ENCODE results near the gene TSKU. TPM values are rescaled to one million over a fixed set of nuclear protein-coding genes. Genes with fewer than 3 reads are reported as not detected.

TSKU gene
- total RNA-seq, 1 donor from 2014 or later: 144 TPM

- H3K4me3 ChIP-seq: no peak overlapping the region
- no peak for TF ChIP-seq POLR2AphosphoS5 (IDR thresholded peaks at IDR 0.05; ENCODE audit: insufficient read depth in 1 of 2, low read depth in 1 of 2)
- no peak for TF ChIP-seq CTCF (IDR thresholded peaks at IDR 0.05)
- no peak for TF ChIP-seq POLR2A (IDR thresholded peaks at IDR 0.05)
- peaks cover 38% of the 10 kb centered on the region for H3K4me1 ChIP-seq
- H3K27me3 ChIP-seq: no peaks in the 10 kb centered on the region
- H3K9me3 ChIP-seq: no peaks in the 10 kb centered on the region
- no peak for DNase-seq (ENCODE audit: extremely low spot score in 2 of 2)
- no peak overlapping the region for H3K27ac ChIP-seq
- H3K36me3 ChIP-seq: no peaks in the 10 kb centered on the region
- intact Hi-C loops (cut with DNase I): no loop called here
Measured at GRCh38 chr11:76836613-76837291, 53.6 kb downstream of the TSKU start.

- TF ChIP-seq POLR2A (IDR thresholded peaks at IDR 0.05) (no peak), POLR2AphosphoS5 (IDR thresholded peaks at IDR 0.05; ENCODE audit: insufficient read depth in 1 of 2, low read depth in 1 of 2) (no peak), CTCF (IDR thresholded peaks at IDR 0.05) (no peak)
- DNase-seq (ENCODE audit: extremely low spot score in 2 of 2): no peak
- peak overlapping the region; percentile 17 for H3K27ac ChIP-seq
- intact Hi-C loops (cut with DNase I): no loop called here
- H3K4me1 ChIP-seq: peaks cover 38% of the 10 kb centered on the region
- no peaks in the 10 kb centered on the region for H3K27me3 ChIP-seq
- H3K4me3 ChIP-seq: no peak overlapping the region
- no peaks in the 10 kb centered on the region for H3K9me3 ChIP-seq
- no peaks in the 10 kb centered on the region for H3K36me3 ChIP-seq
Measured at GRCh38 chr11:76837696-76838677, 54.8 kb downstream of the TSKU start.

GRCh38 chr11:76838678-76839068 lies 55.5 kb downstream of the TSKU start:
- no peak for DNase-seq (ENCODE audit: extremely low spot score in 2 of 2)
- H3K9me3 ChIP-seq: no peaks in the 10 kb centered on the region
- H3K4me3 ChIP-seq: no peak overlapping the region
- TF ChIP-seq POLR2A (IDR thresholded peaks at IDR 0.05): no peak
- H3K4me1 ChIP-seq: peaks cover 36% of the 10 kb centered on the region
- no peaks in the 10 kb centered on the region for H3K36me3 ChIP-seq
- intact Hi-C loops (cut with DNase I): no loop called here
- H3K27me3 ChIP-seq: no peaks in the 10 kb centered on the region
- peak overlapping the region; percentile 17 for H3K27ac ChIP-seq

- TF ChIP-seq CTCF (IDR thresholded peaks at IDR 0.05): no peak
- no peak for TF ChIP-seq POLR2AphosphoS5 (IDR thresholded peaks at IDR 0.05; ENCODE audit: insufficient read depth in 1 of 2, low read depth in 1 of 2)
- TF ChIP-seq POLR2A (IDR thresholded peaks at IDR 0.05): no peak
- Histone ChIP-seq H3K4me3 (no peak overlapping the region), H3K27me3 (no peaks in the 10 kb centered on the region), H3K4me1 (peaks cover 32% of the 10 kb centered on the region), H3K36me3 (no peaks in the 10 kb centered on the region), H3K27ac (no peak overlapping the region), H3K9me3 (no peaks in the 10 kb centered on the region)
- no peak for DNase-seq (ENCODE audit: extremely low spot score in 2 of 2)
- intact Hi-C loops (cut with DNase I): no loop called here
Measured at GRCh38 chr11:76839311-76839710, 56.2 kb downstream of the TSKU start.

GRCh38 chr11:76841923-76842452 lies 58.8 kb downstream of the TSKU start:
- Histone ChIP-seq H3K36me3 (no peaks in the 10 kb centered on the region), H3K27ac (no peak overlapping the region), H3K27me3 (no peaks in the 10 kb centered on the region), H3K4me1 (peaks cover 19% of the 10 kb centered on the region), H3K4me3 (no peak overlapping the region), H3K9me3 (no peaks in the 10 kb centered on the region)
- DNase-seq (ENCODE audit: extremely low spot score in 2 of 2): peak in 1 of 2 donors; percentile 13
- intact Hi-C loops (cut with DNase I): no loop called here
- TF ChIP-seq POLR2A (IDR thresholded peaks at IDR 0.05) (no peak), CTCF (IDR thresholded peaks at IDR 0.05) (no peak), POLR2AphosphoS5 (IDR thresholded peaks at IDR 0.05; ENCODE audit: insufficient read depth in 1 of 2, low read depth in 1 of 2) (no peak)
